NCI-H128 (cell line): ENCODE data around the gene MTA1.

ENCODE experiments used
- DNase-seq: peaks from one replicate; lab custom pipeline; 2025; ENCODE audit not compliant: unreplicated experiment; lab: John Stamatoyannopoulos, UW

The MTA1 gene

GRCh38 chr14:105460116-105460515 is 40.5 kb downstream of the MTA1 start:
- no peak for DNase-seq

DNA sequence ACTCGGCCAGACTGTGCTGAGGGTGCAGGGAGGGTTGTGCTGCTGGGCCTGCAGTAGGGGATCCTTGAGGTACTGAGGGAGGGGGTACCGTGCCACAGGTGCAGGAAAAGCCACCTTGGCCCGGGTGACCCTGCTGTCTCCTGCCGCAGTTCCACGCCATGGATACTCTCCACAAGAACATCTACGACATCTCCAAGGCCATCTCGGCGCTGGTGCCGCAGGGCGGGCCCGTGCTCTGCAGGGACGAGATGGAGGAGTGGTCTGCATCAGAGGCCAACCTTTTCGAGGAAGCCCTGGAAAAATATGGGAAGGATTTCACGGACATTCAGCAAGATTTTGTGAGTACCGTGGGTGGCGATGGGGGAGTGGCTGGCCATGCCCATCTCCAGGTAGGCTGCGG is 41.0 kb downstream of the MTA1 start:
- DNase-seq: no peak

GRCh38 chr14:105461903-105462302 is 42.3 kb downstream of the MTA1 start:
- DNase-seq: no peak

GRCh38 chr14:105464501-105464900 is 44.9 kb downstream of the MTA1 start:
- DNase-seq: no peak

GRCh38 chr14:105465209-105466031 is 45.8 kb downstream of the MTA1 start:
- no peak for DNase-seq

GRCh38 chr14:105466531-105467248 is 47.1 kb downstream of the MTA1 start:
- no peak for DNase-seq

DNA sequence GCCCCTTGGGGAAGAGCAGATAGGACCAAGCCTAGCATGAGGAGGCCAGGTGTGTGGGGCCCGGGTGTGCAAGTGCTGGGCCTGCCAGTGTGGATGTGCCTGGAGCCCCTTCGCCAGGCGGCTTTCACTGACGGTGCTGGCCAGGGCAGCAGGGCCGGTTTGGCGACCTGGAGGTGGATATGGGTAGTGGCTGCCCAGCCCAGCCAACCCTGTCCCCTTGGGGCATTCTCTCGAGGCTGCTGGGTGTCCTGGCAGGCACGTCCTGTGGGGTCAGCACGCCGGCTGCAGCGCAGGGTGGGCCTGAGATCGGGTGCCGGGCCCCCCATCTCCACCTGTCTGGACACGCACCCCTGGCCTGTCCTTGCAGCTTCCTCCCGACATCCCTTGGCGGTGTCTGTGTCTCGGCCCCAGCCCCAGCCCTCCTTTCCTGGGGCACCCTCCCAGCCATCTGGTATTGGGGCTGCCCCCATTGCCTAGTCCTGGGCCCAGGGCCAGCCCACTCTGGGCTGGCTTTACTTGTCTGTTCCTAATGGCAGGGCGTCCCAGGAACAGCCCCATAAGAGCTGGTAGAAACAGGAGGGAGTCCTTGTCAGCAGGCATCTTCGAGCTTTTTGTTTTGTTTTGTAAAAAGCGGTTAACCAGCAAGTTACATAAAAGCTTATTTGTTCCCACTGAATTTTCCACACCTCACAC is 47.8 kb downstream of the MTA1 start:
- DNase-seq: no peak

- DNase-seq: no peak
Measured at GRCh38 chr14:105467942-105468471, 48.4 kb downstream of the MTA1 start.

- DNase-seq: no peak
Measured at GRCh38 chr14:105468621-105469241, 49.1 kb downstream of the MTA1 start.

- no peak for DNase-seq
Measured at GRCh38 chr14:105469456-105470349, 50.1 kb downstream of the MTA1 start.

GRCh38 chr14:105470350-105471296 is 51.0 kb downstream of the MTA1 start:
- peak; percentile 38 for DNase-seq

DNA sequence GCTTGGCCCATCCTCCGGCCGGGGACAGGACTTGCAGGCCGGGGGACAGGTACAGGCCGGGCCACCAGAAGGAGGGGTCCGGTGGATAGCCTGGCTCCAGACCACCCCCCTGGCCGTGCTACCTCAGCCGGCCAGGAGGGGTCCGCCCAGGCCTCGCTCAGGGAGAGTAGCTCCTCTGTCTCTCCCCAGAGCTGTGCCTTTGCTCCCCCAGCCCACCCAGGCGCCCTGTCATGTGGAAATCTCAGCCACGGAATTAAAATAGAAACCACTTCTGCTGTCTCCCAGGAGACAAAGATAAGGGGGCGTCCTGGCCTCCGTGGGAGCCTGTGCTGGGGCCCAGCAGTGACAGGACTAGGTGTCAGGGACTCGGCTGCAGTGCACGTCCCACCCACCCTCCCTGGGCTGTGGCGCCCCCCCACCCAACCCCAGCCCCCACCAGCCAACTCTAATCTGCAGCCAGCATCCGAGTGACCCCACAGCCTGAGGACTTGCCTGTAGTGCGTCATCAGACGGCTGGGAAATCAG is 51.7 kb downstream of the MTA1 start:
- no peak for DNase-seq

- no peak for DNase-seq
Measured at GRCh38 chr14:105471823-105472485, 52.3 kb downstream of the MTA1 start.

DNA sequence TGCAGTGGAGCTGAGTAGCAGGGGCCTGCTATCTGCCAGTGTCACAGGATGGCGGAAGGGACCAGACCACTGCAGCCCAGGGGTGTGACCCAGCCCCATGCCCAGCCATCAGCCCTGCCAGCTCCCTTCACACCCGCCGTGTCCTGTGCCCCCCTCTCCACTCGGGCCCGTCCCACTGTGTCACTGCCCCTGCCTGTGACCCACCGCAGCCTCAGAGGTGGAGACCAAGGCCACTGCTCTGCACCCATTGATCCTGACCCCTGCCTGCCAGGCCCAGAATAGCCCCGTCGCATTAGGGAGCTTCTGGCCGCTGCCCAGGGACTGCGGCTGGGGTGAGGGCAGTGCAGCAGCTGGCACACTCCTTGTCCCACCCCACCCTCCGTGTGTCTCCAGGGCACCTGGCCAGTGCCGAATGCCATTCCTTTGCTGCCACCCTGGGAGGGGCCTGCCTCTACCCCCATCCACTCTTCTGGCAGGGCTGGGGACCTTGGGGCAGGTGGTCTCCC is 52.9 kb downstream of the MTA1 start:
- no peak for DNase-seq

- DNase-seq: no peak
Measured at GRCh38 chr14:105473033-105473676, 53.5 kb downstream of the MTA1 start.

DNA sequence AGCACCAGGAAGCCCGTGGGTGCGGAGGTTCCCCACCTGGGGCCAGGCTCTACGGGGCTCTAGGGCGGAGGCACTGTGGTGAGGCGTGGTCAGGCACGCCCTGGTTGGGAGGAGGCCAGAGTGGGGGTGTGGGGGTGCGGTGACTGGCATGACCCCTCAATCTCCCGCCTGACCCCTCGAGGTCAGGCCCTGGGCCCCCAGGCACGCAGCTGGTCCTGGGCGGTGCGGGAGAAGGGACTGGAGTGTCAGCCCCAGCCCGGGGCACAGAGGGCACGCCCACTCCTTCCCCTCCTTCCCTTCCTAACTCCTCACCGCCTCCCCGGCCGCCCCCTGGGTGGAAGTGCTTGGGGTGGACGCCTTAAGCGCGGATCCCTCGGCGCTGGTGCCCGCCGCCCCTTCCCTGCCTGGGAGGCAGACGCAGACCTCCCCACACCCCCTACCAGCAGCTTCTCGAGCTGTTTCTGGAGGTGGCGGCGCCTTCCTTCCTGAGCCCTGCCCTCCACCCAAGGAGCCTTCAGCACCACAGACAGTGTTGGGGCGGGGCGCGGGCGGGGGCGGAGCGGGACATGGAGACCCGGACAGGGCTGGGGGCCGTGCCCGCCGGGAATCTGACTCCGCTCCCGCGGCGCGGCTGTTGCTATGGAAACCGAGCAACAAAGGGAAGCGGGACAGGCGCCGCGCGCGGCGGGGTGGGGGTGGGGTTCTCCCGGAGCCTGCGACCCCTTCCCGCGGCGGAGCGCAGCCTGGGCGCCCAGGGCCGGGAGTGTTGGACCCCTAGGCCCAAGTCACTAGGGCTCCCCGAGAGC is 54.3 kb downstream of the MTA1 start:
- peak; percentile 84 for DNase-seq
